Measurements from ENCODE around the gene PSMA7.

The PSMA7 gene

GRCh38 chr20:62159839-62160238 is 16.6 kb upstream of the PSMA7 start:
- peak; percentile 96 for DNase-seq (ENCODE audit: low read depth)
- no peak overlapping the region for H3K4me3 ChIP-seq (ENCODE audit: low read length)
- no peak for TF ChIP-seq CTCF (IDR thresholded peaks at IDR 0.05; ENCODE audit: insufficient read depth, low read depth, low read length, missing control alignments)

- no peak overlapping the region for H3K4me3 ChIP-seq (ENCODE audit: low read length)
- no peak for TF ChIP-seq CTCF (IDR thresholded peaks at IDR 0.05; ENCODE audit: insufficient read depth, low read depth, low read length, missing control alignments)
- DNase-seq (ENCODE audit: low read depth): no peak
Observed at GRCh38 chr20:62159052-62159451, 15.9 kb upstream of the PSMA7 start.

- H3K4me3 ChIP-seq (ENCODE audit: low read length): no peak overlapping the region
- TF ChIP-seq CTCF (IDR thresholded peaks at IDR 0.05; ENCODE audit: insufficient read depth, low read depth, low read length, missing control alignments): no peak
- DNase-seq (ENCODE audit: low read depth): no peak
Observed at GRCh38 chr20:62158541-62158940, 15.3 kb upstream of the PSMA7 start.

GRCh38 chr20:62158088-62158400 is 14.8 kb upstream of the PSMA7 start:
- H3K4me3 ChIP-seq (ENCODE audit: low read length): no peak overlapping the region
- TF ChIP-seq CTCF (IDR thresholded peaks at IDR 0.05; ENCODE audit: insufficient read depth, low read depth, low read length, missing control alignments): no peak
- DNase-seq (ENCODE audit: low read depth): no peak

- no peak for DNase-seq (ENCODE audit: low read depth)
- no peak for TF ChIP-seq CTCF (IDR thresholded peaks at IDR 0.05; ENCODE audit: insufficient read depth, low read depth, low read length, missing control alignments)
- H3K4me3 ChIP-seq (ENCODE audit: low read length): no peak overlapping the region
Observed at GRCh38 chr20:62157387-62158087, 14.3 kb upstream of the PSMA7 start.

- no peak overlapping the region for H3K4me3 ChIP-seq (ENCODE audit: low read length)
- TF ChIP-seq CTCF (IDR thresholded peaks at IDR 0.05; ENCODE audit: insufficient read depth, low read depth, low read length, missing control alignments): peak; percentile 65
- peak; percentile 47 for DNase-seq (ENCODE audit: low read depth)
Observed at GRCh38 chr20:62156592-62157386, 13.6 kb upstream of the PSMA7 start.

- no peak for TF ChIP-seq CTCF (IDR thresholded peaks at IDR 0.05; ENCODE audit: insufficient read depth, low read depth, low read length, missing control alignments)
- no peak overlapping the region for H3K4me3 ChIP-seq (ENCODE audit: low read length)
Observed at GRCh38 chr20:62156254-62156556, 13.0 kb upstream of the PSMA7 start.

More at GRCh38 chr20:62156254-62156556, 13.0 kb upstream of the PSMA7 start:
- no peak for DNase-seq (ENCODE audit: low read depth)

All from epithelial cell of esophagus (primary cell).